Measurements from ENCODE around the gene ILDR2.

- TF ChIP-seq POLR2A (IDR thresholded peaks at IDR 0.05) (no peak), CTCF (IDR thresholded peaks at IDR 0.05) (no peak), EP300 (IDR thresholded peaks at IDR 0.05; ENCODE audit: low read depth) (no peak)
These were observed 75.6 kb downstream of the ILDR2 start for GRCh38 chr1:166899769-166900168.

Data from transverse colon (tissue), 3 donors.